LHCN-M2 (cell line): ENCODE results near the gene MPZL1. TPM values are rescaled to one million over a fixed set of nuclear protein-coding genes. Genes with fewer than 3 reads are reported as not detected.

Experiments used
- DNase-seq: peaks from one replicate; pipeline ENCODE4 v3.0.0-alpha.2; 2012; ENCODE audit warnings: low read depth
- total RNA-seq: library from RNA; depleted of rRNA; stranded (reverse); fragments of >200 nt; gene quantifications from 2 replicates; pipeline ENCODE4 v1.2.3, GENCODE V29; 2014

MPZL1 gene
- total RNA-seq, 1 experiment from 2014 or later: 63.3 TPM

GRCh38 chr1:167749741-167750140 is 28.0 kb downstream of the MPZL1 start:
- DNase-seq: no peak

GRCh38 chr1:167750641-167751040 is 28.9 kb downstream of the MPZL1 start:
- no peak for DNase-seq

DNA sequence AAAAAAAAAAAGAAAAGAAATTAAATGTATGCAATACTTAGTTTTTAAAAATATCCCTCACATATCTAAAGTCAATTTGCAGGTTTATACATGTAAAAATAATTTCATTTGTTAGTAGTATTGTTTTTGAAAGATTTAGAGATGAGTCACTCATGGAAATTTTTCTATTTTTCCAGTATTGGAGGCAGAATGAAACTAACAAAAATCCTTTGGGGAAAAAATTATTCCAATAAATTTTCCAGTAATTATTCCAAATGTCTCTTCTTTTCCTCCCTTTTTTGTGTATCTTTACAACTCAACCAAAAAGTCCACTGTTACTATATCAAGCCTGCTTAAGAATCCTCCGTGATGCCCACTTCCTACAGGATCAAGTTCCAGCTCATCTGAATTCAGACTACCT is 29.9 kb downstream of the MPZL1 start:
- DNase-seq: no peak

GRCh38 chr1:167752219-167752985 is 30.6 kb downstream of the MPZL1 start:
- peak; percentile 13 for DNase-seq

DNA sequence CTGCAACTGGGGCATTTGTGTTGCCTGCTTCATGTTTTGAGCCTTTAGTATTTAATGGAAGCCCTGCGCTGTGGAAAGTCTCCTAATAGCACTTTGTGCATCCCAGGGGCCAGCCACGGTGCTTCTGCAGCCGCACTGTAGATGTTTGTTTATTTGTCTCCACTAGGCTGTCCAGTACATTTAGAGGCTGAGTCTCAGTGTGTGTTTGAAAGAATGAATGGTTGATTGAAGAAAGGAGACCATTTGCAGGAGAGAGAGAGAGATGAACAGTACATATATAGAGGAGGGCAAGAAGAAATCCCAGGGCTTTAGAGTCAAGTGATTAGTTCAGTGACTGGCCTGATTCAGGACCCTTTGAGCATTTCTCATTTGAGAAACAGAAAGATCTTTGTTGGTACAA is 33.9 kb downstream of the MPZL1 start:
- no peak for DNase-seq

- no peak for DNase-seq
These were observed 35.1 kb downstream of the MPZL1 start for GRCh38 chr1:167756730-167757405.

- DNase-seq: no peak
These were observed 35.9 kb downstream of the MPZL1 start for GRCh38 chr1:167757433-167758309.

- DNase-seq: peak; percentile 19
These were observed 39.6 kb downstream of the MPZL1 start for GRCh38 chr1:167761400-167761799.

- DNase-seq: no peak
These were observed 40.4 kb downstream of the MPZL1 start for GRCh38 chr1:167762061-167762746.

DNA sequence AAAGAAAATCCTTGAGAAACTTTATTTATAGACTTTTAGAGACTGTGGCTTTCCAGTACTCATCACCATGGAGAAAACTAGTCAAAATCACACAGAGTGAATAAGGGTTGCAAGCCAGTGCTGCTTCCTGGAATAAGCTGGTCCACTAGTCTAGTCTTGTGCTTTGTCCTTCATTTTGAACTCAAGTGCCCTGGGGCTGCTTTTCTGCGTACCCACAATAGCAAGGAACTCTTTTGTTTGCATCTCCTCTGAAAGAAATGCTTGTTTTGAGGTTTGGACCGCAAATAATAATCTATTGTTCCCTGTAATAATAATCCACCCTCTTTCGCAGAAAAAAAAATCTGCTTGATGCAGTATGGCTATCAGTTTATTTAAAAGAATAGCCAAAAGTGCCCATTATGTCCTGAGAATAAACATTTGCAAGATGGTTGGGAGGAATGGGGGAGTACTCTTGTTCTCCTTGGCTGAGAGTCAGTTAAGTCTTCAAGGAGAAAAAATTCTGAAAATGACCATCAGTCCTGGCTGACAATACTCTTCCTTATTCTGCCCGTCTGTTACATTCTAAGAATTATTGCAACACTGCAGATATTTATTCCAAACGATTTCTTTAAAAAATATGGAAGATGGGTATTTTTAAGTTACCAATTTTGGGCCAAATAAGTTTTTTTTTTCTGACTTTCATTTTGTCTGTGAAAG is 41.9 kb downstream of the MPZL1 start:
- DNase-seq: no peak

GRCh38 chr1:167764458-167765330 is 42.9 kb downstream of the MPZL1 start:
- no peak for DNase-seq

DNA sequence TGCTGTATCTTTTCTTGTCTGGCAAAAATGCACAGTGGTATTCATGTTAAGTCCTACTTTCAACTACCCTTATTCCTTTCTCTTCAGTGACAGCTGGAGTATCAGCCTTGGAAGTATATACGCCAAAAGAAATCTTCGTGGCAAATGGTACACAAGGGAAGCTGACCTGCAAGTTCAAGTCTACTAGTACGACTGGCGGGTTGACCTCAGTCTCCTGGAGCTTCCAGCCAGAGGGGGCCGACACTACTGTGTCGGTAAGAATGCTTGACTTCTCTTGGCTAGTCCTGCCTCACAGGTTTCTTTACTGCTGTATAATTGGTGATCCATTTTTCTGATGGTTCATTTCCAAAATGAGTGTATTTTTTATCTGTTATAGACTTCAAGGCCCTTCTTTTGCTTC is 43.7 kb downstream of the MPZL1 start:
- DNase-seq: no peak

DNA sequence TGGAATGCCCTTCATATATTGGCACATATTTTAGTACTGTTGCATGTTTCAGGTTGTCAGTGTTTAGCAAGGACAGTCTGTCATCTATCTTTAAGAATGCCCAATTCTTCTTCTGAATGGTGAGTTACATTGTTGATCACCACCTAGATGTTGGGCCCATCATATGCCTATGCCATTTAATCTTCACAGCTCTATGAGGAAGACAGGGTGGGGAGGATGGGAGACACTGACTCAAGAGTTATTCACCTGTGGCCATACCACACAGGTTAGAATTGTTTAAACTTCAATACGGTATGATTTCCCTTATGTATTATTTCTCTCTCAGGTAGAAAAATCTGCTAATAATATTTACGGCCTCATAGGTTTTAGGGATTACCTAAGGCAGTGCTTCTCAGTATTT is 44.8 kb downstream of the MPZL1 start:
- no peak for DNase-seq

DNA sequence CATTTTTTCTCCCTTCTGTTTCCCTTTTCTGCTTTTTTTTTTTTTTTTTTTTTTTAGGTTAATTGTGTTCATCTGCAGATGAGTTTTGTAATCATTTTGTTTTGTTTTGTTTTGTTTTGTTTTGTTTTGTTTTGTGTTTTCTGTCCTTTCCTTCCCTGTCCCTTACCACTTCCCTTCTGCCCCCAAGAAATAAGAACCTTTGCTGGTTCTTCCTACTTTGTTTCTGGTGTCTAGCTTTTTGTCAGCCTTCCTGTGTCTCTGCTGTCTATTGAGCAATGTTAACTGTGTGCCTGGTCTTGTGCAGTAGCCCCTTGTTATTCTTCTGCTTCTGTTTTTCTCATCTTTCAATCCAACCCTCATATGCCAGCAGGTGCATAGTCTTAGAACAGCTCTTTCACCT is 46.0 kb downstream of the MPZL1 start:
- DNase-seq: no peak

GRCh38 chr1:167770127-167770526 is 48.3 kb downstream of the MPZL1 start:
- DNase-seq: no peak

DNA sequence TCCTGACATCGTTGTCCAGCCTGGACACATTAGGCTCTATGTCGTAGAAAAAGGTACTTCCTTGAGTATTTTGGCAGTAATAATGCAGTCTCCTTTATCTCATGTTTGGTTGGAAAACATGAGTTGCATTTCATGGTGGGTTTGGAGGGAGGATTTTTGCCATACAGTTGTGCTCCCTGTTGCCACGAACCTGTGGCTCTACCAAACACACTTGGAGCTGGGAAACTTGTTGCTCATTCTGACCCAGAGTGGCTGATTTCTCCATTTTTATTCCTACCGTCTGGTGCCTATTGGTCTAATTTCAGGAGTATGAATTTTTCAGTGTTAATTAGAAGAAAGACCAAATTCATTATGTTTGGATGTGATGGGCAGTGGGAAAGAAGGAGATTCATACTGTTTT is 50.7 kb downstream of the MPZL1 start:
- DNase-seq: no peak

DNA sequence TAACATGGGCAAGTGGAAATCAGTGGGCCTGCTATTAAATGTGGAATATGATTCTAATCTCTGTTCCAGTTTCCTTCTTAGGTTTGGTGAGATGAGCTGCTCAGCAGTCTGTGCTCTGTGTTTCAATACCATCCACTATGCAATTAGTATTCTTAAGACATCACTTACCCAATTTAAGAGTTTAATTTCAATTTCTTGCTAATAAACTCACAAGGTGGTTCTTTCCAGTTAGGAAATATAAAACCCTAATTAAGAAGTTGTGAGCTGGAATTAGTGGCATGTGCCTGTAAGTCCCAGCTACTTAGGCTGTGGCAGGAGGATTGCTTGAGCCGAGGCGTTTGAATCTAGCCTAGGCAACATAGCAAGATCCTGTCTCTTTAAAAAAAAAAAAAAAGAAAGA is 51.7 kb downstream of the MPZL1 start:
- no peak for DNase-seq

GRCh38 chr1:167774710-167775109 is 52.9 kb downstream of the MPZL1 start:
- no peak for DNase-seq

GRCh38 chr1:167775178-167775577 is 53.4 kb downstream of the MPZL1 start:
- no peak for DNase-seq

- DNase-seq: no peak
These were observed 54.4 kb downstream of the MPZL1 start for GRCh38 chr1:167776151-167776550.
